Measurements from ENCODE around the gene ASIC4.

Gene ASIC4

DNA sequence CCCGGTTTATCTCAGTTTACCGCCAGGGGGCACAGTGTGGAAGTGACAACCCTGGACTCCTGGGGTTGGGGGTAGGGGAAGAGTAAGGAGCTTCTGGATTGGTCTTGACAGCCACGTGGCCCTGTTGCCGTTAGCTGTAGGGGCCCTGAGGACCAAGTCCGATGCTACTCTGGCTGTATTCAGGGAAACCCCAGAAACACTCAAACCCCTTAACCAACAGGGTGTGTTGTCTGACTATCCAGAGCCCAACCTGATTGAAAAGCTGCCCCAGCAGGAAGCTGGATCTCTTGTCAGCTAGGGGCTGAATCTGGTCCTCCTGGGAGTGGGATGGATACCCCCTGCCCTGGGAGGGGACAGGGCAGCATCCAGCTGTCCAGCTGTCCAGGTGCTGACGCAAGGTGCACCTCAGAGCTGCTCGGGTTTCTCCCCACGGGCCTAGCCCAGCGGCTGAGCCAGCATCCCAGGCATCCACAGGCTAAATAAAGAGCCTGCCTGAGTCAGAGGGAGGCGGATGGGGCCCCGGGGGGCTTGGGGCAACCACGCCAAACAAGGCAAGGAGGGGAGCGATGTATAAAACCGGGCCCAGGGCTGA, 18.7 kb upstream of the ASIC4 start:
- intact Hi-C loops (cut with DNase I) = no loop called here
- peak; percentile 51 to 91 (median 78) for DNase-seq

DNA sequence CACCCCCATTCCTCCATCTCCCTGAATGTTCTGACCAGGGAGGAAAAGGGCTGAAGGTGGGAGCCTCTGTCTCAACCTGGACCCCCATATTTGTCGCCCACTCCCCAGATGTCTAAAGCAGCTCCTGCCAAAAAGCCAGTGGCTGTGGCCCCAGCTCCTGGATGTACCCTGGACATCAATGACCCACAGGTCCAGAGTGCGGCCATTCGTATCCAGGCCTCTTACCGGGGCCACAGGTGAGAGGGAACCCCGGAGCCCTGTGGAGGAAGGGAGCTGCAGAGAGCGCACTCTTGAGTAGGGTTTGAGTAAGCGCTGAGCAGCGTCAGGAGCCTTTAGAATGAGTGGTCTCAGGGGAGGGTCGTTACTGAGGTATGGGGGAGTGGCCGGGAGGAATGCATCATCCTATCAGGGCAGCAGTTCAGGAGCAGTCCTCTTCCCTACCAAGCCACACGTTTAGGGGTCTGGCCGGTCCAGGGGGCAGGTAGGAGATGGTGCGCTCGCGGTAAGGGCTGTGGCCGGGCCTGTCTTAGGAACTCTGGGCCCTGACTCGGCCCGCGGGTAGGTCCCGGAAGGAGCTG, 17.9 kb upstream of the ASIC4 start:
- DNase-seq = no peak
- intact Hi-C loops (cut with DNase I) = no loop called here

DNA sequence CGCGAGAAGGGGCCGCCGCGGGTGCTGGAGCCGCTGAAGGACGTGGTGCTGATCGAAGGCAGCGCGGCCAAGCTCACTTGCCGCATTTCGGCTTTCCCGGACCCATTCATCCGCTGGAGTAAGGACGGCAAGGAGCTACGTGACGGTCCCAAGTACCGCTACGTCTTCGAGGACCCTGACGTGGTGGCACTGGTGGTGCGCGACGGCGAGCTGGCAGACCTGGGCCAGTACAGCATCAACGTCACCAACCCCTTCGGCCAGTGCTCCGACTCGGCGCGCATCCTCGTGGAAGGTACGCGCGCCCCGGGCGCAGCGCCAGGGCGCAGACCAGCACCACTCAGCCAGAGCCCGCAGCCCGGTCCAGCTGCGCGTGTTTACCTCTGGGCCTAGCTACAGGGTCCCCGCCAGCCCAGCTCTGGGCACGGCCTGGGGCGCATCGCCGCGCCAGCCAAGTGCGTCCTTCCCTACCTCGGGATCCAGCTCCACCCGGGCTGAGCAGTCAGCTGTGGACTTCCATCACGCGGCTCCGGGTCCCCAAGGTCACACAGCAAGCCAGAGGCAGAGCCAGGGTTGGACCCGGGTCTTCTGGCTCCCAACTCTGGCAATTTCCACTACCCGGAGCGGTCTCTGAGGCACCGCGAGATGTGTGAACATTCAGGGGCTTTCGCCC, 17.3 kb upstream of the ASIC4 start:
- peak in 1 of 42 donors; percentile 7 for DNase-seq
- intact Hi-C loops (cut with DNase I) = no loop called here

DNA sequence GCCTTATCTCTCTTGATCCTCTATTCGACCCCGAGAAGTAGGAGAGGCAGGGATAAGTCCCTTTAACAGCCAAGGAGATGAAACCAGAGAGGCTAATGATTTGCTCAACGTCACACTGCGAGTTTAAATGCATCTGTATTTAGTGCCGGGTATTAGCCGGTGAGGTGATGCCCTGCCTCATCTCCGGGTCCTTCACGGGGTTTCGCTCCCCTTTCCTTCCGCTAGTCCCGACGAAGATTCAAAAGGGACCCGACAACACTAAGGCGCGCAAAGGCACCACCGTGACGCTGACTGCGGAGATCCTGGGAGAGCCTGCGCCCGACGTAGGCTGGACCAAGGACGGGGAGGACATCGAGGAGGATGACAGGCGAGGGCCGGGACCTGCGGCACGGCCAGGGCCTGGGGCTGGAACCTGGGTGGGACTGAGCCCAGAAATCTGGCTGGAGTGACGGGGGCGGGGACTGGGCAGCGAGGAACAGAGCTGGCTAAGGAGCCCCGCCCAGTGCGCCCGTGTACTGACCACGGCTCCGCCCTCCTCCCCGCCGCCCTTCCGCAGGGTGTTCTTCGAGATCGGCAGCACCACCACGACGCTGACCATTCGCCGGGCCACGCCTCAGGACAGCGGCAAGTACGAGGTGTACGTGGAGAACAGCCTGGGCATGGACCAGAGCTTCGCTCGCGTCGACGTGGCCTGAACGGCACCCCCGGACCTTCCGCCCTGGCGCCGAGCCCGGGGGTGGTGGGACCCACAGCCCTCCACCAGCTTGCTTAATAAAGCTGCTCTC, 16.6 kb upstream of the ASIC4 start:
- intact Hi-C loops (cut with DNase I) = no loop called here
- peak in 35 of 42 donors; percentile 28 to 76 (median 56) for DNase-seq

DNA sequence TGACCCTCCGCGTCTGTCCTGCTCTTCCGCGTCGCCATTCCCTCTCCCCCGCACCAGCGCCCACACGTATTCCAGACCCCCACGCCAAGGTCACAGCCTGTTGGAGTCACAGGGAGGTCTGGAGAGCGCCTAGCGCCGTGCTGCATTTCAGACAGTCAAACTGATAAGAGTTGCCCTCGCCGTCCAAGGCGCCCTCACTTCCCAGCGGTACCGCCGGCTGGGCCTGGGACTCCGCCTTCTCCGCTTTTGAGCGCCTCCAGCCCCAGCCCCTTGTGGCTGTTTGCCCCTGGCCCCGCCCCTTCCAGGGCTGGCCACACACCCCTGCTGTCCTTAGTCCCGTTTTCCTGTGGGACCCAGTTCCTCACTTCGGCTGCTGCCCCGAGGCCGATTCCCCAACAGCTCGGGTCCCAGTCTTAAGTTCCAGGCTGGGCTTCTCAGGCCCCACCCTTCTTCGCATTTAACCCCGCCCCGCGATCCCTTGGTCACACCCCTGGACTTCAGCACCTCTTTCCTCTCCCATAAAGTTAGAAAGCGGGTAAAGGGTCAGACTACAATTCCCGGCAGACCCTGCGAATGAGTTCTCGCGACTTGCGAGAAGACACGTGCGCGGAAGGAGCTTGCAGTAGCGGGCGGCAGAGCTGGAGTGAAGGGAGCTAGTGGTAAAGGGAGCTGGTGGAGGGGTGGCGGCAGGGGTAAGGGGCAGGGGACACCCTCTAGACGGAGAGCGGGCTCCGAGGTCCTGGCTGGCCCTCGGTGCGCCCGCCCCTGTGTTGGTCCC, 15.8 kb upstream of the ASIC4 start, which contains the start of gene GMPPA:
Gene GMPPA (plus strand): TSS at position 612 of the 778 bp plus-strand sequence. CDS start 1,085 bp downstream, outside the sequence.
- peak; percentile 87 to 98 (median 95) for DNase-seq
- intact Hi-C loops (cut with DNase I) = no loop called here

DNA sequence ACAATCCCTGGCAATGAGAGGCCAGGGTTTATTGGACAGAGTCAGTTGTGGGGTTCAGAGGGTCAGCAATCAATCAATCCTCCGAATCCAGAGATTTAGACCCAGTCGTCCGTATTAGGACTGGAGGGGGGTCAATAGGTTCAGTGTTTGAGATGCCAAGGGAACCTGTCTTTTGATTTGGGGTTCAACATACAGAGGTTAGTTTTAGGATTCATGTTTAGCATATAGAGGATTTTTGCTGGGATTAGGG, 15.3 kb upstream of the ASIC4 start:
- intact Hi-C loops (cut with DNase I) = no loop called here
- DNase-seq = no peak

DNA sequence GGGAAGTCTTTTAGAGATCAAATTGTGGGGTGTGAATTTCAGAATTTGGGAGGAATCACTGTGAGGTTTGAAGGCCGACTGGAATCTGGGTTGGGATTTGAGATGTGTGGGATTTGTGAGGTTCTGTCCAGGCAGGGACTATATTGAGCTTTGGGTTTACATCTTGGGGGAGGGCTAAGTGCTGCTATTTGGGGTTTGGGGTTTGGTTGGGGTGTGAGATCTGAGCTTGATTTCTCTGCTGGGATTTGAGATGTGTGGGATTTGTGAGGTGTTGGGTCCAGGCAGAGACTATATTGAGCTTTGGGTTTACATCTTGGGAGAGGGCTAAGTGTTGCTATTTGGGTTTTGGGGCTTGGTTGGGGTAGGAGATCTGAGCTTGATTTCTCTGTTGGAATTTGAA, 14.7 kb upstream of the ASIC4 start:
- intact Hi-C loops (cut with DNase I) = no loop called here
- no peak for DNase-seq

DNA sequence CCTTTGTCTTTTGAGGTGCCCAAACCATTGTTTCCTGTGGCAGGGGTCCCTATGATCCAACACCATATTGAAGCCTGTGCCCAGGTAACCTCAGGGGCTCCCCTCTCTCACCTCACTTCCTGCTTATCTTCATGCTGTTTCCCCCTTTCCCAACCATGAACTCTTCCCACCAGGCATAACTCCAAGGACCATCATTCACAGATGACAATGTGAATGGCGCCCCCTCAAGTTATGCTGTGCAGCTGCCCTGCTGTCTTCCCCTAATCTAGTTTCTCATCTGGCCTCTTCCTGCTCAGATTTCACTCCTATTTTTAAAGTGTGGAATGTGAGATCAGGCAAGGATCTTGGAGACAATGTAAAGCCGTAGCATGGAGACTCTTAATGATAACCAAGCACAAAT, 14.1 kb upstream of the ASIC4 start:
- no peak for DNase-seq
- intact Hi-C loops (cut with DNase I) = no loop called here

DNA sequence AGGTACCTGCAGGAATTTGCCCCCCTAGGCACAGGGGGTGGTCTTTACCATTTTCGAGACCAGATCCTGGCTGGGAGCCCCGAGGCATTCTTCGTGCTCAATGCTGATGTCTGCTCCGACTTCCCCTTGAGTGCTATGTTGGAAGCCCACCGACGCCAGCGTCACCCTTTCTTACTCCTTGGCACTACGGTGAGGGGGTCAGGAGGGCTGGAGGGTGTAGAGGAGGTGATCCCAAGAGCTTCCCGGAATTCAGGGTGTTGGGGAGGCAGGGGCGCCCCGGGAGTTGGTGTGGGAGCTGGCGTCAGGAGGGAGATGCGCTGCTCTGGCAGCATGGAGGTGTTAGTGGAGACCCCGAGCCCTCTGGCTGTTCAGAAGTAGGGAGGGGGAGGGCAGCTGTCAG, 12.4 kb upstream of the ASIC4 start:
- intact Hi-C loops (cut with DNase I) = no loop called here
- no peak for DNase-seq

DNA sequence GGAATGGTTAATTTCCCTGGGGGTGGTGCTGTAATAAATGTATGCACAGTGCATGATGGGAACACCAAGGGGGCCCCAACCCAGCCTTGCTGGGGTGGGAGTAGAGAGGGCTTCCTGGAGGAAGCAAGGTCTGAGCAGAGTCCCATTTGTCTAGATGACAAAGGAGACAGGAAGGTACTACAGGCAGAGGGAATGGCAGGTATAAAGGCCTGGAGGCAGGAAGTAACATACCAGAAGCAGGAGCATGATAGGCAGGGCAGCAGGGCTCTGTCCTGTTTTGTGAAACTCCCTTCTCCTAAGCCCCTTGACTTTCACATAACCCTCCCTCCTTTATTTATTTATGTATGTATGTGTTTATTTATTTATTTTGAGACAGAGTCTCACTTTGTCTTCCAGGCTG, 11.7 kb upstream of the ASIC4 start:
- DNase-seq = no peak
- intact Hi-C loops (cut with DNase I) = no loop called here

DNA sequence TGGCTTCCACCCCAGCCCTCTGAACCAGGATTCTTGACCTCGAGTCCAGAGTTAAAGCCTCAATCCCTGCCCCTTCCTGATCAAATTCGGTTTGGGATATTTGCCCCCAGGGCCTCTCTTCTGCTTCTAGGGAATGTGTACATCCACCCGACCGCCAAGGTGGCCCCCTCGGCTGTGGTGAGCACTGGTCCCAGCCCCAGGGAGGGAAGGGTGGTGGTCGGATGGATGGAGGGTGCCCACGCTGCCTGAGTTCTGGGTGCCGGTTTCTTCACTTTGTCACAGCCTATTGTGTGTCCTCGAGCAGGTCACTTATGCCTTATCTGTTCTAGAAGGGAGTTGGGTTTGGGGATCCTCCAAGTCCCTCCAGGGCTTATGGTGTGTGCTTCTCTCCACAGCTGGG, 8.7 kb upstream of the ASIC4 start:
- DNase-seq = no peak

DNA sequence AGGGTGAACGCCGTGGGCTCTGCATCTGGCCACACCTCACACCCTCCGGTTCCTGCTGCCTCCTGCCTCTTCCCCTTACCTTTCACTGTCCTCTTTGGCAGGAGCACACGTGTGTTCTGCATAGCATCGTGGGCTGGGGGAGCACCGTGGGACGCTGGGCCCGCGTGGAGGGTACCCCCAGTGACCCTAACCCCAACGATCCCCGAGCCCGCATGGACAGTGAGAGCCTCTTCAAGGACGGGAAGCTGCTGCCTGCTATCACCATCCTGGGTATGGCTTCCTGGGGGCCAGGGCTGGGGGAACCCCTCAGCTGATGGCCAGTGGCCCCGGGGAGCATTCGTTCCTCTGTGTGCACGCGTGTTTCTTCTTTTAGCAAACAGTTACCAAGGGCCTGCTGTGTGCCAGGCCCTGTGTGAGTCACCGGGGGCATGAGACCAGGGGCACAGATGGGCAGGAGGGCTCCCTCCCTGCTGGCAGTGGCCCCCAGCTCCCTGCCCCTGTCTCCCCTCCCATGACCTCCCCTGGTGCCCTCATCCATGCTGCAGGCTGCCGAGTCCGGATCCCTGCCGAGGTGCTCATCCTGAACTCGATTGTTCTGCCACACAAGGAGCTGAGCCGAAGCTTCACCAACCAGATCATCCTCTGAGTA, 8.0 kb upstream of the ASIC4 start:
- intact Hi-C loops (cut with DNase I) = no loop called here
- no peak for DNase-seq

More for the DNA sequence above, 8.7 kb upstream of the ASIC4 start:
- intact Hi-C loops (cut with DNase I) = no loop called here

DNA sequence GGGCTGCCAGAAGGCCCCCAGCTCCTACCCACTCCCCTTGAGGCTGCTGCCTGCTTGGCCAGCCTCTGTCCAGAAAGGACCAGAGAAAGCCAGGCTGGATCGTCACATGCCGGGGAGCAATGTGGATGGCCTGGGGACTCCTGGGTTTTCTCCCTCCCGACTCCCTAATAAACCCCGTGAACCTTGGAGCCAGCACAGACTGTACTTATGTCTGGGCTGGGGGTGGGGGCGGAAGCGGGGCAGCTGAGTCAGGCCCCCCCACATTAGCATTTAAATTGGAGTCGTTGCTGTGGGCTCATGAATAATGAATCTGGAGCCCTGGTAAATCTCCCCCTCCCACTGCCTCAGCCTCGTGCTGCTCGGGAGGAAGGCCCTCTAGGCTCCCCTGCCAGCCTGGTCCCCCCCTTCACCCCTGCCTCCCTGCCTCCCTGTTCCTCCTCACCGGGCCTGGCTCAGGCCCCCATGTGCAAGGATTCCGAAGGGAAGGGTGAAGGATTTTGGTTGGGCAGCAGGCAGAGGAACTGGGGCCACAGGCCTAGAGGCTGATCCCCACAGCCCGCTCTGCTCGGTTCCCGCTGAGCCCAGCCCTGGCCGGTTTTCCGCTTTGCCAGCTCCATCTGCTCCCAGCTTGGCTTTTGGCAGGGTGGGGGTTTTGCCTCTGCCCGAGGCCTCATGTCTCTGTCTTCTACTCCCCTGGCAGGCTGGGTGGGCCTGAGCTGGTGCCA, 7.3 kb upstream of the ASIC4 start:
- DNase-seq = peak in 1 of 42 donors; percentile 56
- intact Hi-C loops (cut with DNase I) = no loop called here

DNA sequence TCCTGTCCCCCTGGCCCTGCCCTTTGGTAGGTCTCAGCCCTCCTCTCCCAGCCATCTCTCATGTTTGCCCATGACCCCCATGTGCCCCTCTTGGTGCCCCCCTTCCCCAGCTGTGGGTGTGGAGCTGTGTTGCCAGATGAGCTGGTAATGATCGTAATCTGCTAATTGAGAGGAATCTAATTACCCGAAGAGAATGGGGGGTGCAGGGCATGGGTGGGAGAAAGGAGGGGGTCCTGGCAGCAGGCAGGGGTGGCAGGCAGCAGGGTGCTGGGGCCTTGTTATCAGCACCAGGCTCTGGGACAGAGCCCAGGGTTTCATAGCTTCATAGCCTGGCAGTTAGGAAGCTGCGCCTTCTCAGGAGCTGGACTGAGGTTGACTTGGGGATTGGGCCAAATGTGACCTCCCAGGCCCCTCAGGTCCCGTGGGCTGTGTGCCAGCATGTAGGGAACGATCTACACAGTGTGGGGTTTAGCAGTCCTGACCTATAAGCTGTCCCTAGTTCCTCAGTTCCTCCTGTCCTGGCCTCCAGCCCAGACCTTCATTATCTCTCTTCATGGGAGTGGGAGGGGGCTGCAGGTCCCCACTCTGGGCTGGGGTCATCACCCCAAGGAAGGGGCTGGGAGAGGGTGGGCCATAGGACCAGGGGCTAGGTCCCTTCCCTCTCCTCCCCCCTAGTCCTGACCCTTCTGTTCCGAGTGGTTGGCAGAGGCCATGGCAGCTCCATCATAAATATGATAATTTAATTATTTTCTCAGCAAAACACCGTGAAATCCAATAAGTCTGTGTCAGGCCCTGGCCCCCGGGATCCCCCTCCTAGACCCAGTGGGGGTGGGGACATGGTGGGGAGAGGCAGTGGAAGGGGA, 6.5 kb upstream of the ASIC4 start:
- intact Hi-C loops (cut with DNase I) = no loop called here
- DNase-seq = no peak

DNA sequence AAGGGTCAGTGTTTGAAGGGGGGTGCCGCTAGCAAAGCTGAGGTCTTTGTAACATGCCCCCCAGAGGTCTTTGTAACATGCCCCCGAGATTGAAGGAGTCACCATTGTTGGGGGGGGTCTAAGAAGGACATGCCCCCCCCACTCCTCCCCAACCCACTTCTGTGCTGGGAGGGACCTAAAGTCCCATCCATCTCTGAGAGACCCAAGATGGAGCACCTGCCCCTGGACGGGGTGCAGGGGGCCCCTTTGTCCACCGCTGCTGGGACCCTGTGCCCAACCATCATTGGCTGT, 5.9 kb upstream of the ASIC4 start:
- intact Hi-C loops (cut with DNase I) = no loop called here
- DNase-seq = no peak

DNA sequence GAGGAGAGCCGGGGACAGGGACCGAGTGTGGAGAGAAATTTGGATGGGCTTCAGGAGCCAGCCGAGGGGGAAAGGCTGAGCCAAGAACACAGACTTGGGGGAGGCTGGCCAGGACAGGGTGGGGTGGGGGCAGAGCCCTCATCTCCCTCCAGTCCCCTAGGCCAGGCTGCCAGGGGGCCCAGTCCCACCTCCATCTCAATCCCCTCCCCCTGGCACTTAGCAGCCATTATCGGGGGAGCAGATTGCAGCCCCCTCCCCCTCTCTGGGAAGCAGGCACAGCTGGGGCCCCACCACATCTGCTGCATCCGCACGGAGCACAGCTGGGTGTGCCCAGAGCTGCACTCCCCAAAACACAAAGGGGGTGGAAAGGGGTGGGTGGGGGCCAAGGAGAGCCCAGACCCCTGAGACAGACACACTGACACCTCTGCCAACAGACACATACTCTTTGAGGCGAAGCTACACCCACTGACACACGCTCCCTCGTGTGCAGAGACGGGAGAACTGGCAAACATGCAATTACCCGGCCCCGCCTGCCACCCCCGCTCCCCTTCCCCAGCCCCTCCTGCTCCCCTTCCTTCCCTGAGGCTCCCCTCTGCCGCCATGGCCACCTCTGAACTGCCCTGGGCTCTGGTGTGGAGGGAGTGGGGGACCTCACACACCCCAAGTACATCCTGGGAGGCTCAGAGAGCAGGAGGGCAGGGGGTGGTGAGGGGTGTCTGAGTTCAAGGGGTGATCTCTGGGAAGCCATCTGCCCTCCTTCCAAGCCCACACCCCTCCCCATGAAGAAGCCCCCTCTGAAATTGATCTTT, 5.1 kb upstream of the ASIC4 start:
- peak in 1 of 42 donors; percentile 55 for DNase-seq
- intact Hi-C loops (cut with DNase I) = no loop called here

Measured in head of caudate nucleus (tissue), 42 donors.